ENCODE measurements around the gene PHLPP1.

GRCh38 chr18:62838475-62839098 lies 123.2 kb downstream of the PHLPP1 start:
- TF ChIP-seq CTCF (IDR thresholded peaks at IDR 0.05): no peak
- no peak for TF ChIP-seq EP300 (IDR thresholded peaks at IDR 0.05)
- no peak for TF ChIP-seq POLR2A (IDR thresholded peaks at IDR 0.05)
- no peak for TF ChIP-seq POLR2AphosphoS5 (IDR thresholded peaks at IDR 0.05)

Data from upper lobe of left lung (tissue), 4 donors.